ENCODE data around the gene NSG1.

DNA sequence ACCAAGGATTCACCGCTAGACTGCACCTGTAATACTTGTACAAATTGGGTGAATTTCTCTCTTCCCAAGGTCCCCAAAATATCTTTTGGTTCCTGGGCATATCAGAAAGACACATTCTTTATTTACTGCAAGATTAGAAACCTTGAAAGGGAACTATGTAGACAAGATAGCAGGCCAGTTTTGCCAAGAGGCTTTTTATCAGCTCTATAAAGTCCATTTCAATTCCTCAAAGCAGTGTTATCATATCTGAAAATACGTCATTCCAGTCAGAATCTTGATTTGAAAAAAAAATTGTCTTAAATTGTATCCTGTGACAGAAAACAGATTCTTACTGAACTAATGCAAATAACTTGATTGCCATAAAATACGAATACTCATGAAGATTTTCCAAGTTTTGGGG, 37.0 kb upstream of the NSG1 start:
- TF ChIP-seq TCF7L2 (IDR thresholded peaks at IDR 0.05; ENCODE audit: low read depth, low read length) (no peak), CTCF (IDR thresholded peaks at IDR 0.05) (no peak)
